GM10266 (cell line): ENCODE results near the gene QTRT2.

Experiments
- DNase-seq: peaks from one replicate; pipeline ENCODE4 v3.0.0; 2012; ENCODE audit errors: extremely low spot score
- TF ChIP-seq, protein P1 (sequence below): IDR thresholded peaks from 2 replicates; pipeline ENCODE4 v1.5.1; 2012; ENCODE audit warnings: mild to moderate bottlenecking, low read depth; ENCODE audit not compliant: control insufficient read depth, insufficient read depth; ENCODE audit errors: missing control alignments

The QTRT2 gene

DNA sequence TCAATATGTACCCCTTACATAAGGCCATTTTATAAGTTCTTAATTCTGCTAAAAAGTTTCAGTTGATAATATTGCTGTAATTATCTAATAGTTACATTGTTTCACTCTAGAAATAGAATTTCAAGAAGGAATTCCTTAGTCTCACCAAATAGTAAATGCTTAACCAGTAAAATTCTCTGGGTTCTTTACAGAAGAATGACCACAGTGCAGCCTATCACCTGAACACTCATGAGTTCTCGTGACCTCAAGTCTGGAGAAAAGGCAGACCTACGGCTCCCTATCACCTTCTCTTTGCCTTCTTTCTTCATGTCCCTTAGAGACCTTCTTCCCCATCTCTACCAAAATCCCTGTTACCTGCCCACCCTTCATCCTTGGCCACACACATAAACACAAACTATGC, 31.1 kb upstream of the QTRT2 start:
- TF ChIP-seq, protein P1, sequence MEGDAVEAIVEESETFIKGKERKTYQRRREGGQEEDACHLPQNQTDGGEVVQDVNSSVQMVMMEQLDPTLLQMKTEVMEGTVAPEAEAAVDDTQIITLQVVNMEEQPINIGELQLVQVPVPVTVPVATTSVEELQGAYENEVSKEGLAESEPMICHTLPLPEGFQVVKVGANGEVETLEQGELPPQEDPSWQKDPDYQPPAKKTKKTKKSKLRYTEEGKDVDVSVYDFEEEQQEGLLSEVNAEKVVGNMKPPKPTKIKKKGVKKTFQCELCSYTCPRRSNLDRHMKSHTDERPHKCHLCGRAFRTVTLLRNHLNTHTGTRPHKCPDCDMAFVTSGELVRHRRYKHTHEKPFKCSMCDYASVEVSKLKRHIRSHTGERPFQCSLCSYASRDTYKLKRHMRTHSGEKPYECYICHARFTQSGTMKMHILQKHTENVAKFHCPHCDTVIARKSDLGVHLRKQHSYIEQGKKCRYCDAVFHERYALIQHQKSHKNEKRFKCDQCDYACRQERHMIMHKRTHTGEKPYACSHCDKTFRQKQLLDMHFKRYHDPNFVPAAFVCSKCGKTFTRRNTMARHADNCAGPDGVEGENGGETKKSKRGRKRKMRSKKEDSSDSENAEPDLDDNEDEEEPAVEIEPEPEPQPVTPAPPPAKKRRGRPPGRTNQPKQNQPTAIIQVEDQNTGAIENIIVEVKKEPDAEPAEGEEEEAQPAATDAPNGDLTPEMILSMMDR, result no peak
- DNase-seq, result no peak

DNA sequence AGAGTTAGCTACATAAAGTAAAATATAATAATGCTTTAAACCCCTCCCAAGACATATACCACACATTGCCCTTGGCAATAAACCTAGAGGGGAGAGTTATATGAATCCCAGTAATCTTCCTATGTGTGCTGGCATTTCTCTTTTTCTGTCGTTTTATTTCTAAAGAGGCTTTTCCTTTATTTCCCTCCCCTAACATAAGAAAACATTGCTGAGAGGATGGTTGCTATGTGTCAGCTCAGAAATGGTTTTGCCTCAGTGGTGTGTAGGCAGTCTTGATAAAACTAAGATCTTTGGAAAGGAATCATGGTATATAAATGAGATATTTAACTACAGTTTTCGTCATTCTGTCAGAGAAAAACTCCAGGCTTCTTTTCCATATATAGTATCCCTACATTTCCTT, 30.2 kb upstream of the QTRT2 start:
- no peak for DNase-seq
- TF ChIP-seq, protein P1, result no peak

DNA sequence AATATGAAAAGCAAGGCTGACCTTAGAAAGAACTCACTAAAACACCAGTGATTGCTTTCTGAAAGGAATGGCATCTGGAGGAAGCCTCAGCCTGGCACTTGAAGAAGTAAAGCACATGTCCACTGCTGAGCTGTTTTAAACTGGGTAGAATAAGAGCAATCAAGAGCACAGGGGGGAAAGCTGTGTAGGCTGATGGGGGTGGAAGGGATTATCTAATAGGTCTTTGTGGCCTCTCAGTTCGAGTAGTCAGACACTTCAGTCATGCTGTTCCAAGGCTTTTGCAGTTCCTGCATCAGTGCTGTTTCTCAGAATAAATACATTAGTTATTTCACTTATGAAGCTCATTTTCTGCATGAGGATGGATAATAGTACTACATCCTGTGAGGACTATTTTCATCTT, 22.8 kb upstream of the QTRT2 start:
- no peak for DNase-seq
- TF ChIP-seq, protein P1, result no peak

DNA sequence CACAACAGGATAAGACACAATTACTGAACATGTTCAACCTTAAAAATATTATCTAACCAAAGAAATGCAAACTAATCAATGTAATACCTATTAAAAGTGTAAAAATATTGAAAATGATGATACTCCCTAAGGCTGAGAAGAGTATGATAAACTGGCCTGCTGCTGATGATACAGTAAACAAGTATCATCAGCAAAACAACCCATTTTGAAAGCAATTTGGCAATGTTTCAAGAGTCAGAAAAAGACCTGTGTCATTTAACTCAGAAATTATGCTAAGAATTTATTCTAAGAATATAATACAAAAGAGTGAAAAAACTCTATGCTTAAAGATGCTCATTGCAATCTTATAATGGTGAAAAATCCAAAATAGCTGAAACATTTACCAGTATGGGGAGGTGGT, 22.3 kb upstream of the QTRT2 start:
- no peak for DNase-seq
- TF ChIP-seq, protein P1, result no peak

DNA sequence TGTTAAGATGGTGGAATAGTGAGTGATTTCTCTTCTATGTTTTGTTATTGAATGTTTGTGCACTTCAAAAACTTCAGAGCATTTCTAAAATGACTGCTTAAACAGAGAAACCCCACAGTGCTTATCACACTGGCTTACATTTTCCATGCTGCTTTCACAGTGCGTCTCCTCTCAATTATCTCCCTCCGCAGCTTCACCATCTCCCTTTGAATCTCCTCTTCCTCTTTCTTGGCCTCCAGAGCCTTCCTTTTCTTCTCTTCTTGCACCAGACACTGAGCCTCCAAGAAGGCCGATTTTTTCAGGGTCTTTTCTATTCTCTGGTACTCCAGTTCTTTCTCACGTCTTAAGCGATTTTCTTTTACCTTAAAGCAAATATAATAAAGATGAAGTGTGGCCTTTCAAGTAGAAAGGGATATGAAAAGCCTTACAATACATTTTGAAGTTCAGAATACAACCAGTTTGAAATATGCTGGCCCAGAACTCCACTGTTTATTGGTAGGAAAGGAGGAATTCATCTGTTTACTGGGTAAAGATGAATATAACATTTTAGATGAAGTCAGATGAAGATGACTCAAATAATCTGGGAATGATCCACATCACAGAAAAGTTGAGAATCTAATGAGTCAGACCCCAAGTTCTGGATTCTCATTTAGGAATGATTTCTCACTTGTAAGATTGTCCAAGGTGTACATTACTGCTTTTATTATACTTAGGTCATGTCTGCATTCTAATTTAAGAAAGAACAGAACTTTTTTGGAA, 21.6 kb upstream of the QTRT2 start:
- TF ChIP-seq, protein P1, result no peak
- no peak for DNase-seq

DNA sequence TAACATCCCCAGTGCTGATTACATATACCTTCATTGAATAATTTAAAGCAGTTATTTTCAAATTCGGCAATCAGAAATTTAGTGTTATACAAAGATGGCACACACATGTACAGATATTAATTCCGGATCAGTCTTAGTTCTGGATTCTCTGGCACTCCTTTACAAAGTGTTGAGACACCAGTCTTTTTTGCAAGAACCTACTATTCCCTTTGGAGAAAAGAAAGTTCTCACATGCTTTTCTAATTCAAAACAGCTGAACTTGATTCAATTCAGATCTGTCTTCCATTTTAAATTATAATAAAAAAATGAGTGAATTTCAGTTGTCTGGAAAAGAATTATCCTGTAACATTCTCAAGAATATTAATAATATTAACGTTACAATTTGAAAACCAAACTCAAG, 20.6 kb upstream of the QTRT2 start:
- no peak for DNase-seq
- TF ChIP-seq, protein P1, result no peak

DNA sequence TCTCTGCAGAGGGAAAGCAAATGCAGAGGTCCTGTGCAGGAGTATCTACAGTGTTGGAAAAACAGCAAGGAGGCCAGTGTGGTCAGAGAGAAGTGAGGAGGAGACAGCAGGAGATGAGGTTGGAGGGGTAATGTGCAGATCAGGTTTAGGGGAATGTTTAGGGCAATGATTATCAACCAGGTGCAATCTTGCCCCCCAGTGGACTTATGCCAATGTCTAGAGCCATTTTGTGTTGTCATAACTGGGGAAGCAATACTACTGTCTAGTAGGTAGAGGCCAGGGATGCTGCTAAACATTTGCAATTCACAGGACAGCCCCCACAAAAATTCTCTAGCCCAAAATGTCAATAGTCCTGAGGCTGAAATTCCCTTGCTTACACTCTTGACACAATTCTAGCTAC, 13.3 kb upstream of the QTRT2 start:
- no peak for DNase-seq
- TF ChIP-seq, protein P1, result no peak
